H1 (cell line): ENCODE results near the gene NDST3. TPM values are rescaled to one million over a fixed set of nuclear protein-coding genes. Genes with fewer than 3 reads are reported as not detected.
"Not testable (repeated sequence)": the region's sequence is repeated elsewhere in the genome, so short reads cannot be mapped to it uniquely, and the experiment has no call there.

Experiments
- CTCF ChIA-PET: fragments of 300-600 bp; sonication (Branson Sonifier 250); formaldehyde crosslinking; loops from one replicate; lab custom pipeline; 2021; ENCODE audit not compliant: partially characterized antibody; lab: Charles Lee
- POLR2A ChIA-PET: fragments of 300-600 bp; sonication (Branson Sonifier 250); formaldehyde crosslinking; loops from one replicate; lab custom pipeline; 2021; ENCODE audit warnings: inconsistent platforms; ENCODE audit not compliant: partially characterized antibody; lab: Charles Lee
- DNase-seq, 2 experiments: peaks; one replicate each; pipeline versions ENCODE4 v3.0.0 to v3.0.0-alpha.2; 2010 to 2022; ENCODE audit warnings: low spot score in 2 of 2, low read depth in 1 of 2, mixed read lengths in 1 of 2
- FAIRE-seq: peaks from 2 replicates; lab custom pipeline; 2011; peaks lifted over from hg19 to GRCh38; lab: Jason Lieb, UNC
- H2AFZ ChIP-seq: 2 replicates; pipeline ENCODE4 v1.8.1; 2012; ENCODE audit warnings: low read length, inconsistent platforms
- H2AK5ac ChIP-seq: 2 replicates; pipeline ENCODE4 v1.6.1; 2013; ENCODE audit warnings: low read depth, low read length
- H2BK120ac ChIP-seq: replicated peaks from 2 replicates; pipeline ENCODE3; 2013; ENCODE audit warnings: low read depth, low read length, inconsistent platforms
- H2BK12ac ChIP-seq: 2 replicates; pipeline ENCODE4 v1.6.1; 2013; ENCODE audit warnings: low read depth, low read length
- H2BK15ac ChIP-seq: 2 replicates; pipeline ENCODE4 v1.6.1; 2013; ENCODE audit warnings: low read length
- H2BK20ac ChIP-seq: 2 replicates; pipeline ENCODE4 v1.6.1; 2013; ENCODE audit warnings: low read length
- H2BK5ac ChIP-seq: 2 replicates; pipeline ENCODE4 v1.6.1; 2013; ENCODE audit warnings: low read depth, low read length
- H3K14ac ChIP-seq: 2 replicates; pipeline ENCODE4 v1.6.1; 2013; ENCODE audit warnings: inconsistent platforms; ENCODE audit not compliant: insufficient read length
- H3K18ac ChIP-seq: 2 replicates; pipeline ENCODE4 v1.6.1; 2013; ENCODE audit warnings: low read length; ENCODE audit errors: extremely low read depth
- H3K23ac ChIP-seq: 2 replicates; pipeline ENCODE4 v1.6.1; 2013; ENCODE audit warnings: inconsistent platforms; ENCODE audit not compliant: insufficient read length
- H3K23me2 ChIP-seq: 2 replicates; pipeline ENCODE4 v1.6.1; 2013; ENCODE audit warnings: low read depth, low read length
- H3K27ac ChIP-seq: 2 replicates; pipeline ENCODE4 v1.6.1; 2011; ENCODE audit warnings: low read depth, low read length, inconsistent platforms
- H3K27me3 ChIP-seq, 4 experiments: replicated peaks in 1 of 4; 1 replicate in 1 of 4; 2 replicates in 3 of 4; pipeline versions ENCODE4 v1.6.1 to v1.8.1; 2011 to 2013; ENCODE audit warnings: low read length in 3 of 4, mild to moderate bottlenecking in 3 of 4, inconsistent platforms in 2 of 4, mixed read lengths in 2 of 4, moderate library complexity in 1 of 4; ENCODE audit not compliant: control insufficient read depth in 3 of 4, insufficient read depth in 3 of 4; ENCODE audit errors: extremely low read depth in 1 of 4
- H3K36me3 ChIP-seq, 4 experiments: 2 replicates each; pipeline versions ENCODE4 v1.6.1 to v1.8.1; 2011 to 2013; ENCODE audit warnings: mild to moderate bottlenecking in 4 of 4, low read length in 3 of 4, moderate library complexity in 2 of 4, control low read depth in 1 of 4, inconsistent platforms in 1 of 4; ENCODE audit not compliant: insufficient read depth in 4 of 4, control insufficient read depth in 2 of 4
- H3K4ac ChIP-seq: replicated peaks from 2 replicates; pipeline ENCODE3; 2013; ENCODE audit warnings: low read length, low read depth, mixed read lengths, inconsistent platforms; ENCODE audit not compliant: insufficient read length
- H3K4me1 ChIP-seq, 4 experiments: replicated peaks in 1 of 4; 1 replicate in 1 of 4; 2 replicates in 3 of 4; pipeline versions ENCODE4 v1.6.1 to v1.8.1; 2011 to 2013; ENCODE audit warnings: low read length in 3 of 4, inconsistent platforms in 2 of 4, mixed read lengths in 1 of 4; ENCODE audit not compliant: insufficient read depth in 4 of 4, control insufficient read depth in 3 of 4
- H3K4me2 ChIP-seq, 2 experiments: 2 replicates each; pipeline versions ENCODE4 v1.6.1 to v1.8.1; 2011 to 2013; ENCODE audit warnings: low read depth in 2 of 2, low read length in 2 of 2, control low read depth in 1 of 2, inconsistent platforms in 1 of 2, mild to moderate bottlenecking in 1 of 2; ENCODE audit not compliant: insufficient read depth in 1 of 2
- H3K4me3 ChIP-seq, 4 experiments: fragments of 200-600, 300-600 bp in 1 of 4; sonication (generic), shearing (Covaris generic), sonication (Bioruptor Twin) in 1 of 4; 2 replicates each; pipeline versions ENCODE4 v1.5.1 to v1.8.1; 2011 to 2016; ENCODE audit warnings: low read length in 4 of 4, low read depth in 3 of 4, control low read depth in 2 of 4, inconsistent platforms in 2 of 4, mild to moderate bottlenecking in 2 of 4, mixed read lengths in 1 of 4, moderate library complexity in 1 of 4; ENCODE audit not compliant: insufficient read depth in 2 of 4; ENCODE audit errors: extremely low read depth in 1 of 4
- H3K56ac ChIP-seq: replicated peaks from 2 replicates; pipeline ENCODE3; 2013; ENCODE audit warnings: low read depth, mild to moderate bottlenecking, mixed read lengths, low read length, inconsistent platforms; ENCODE audit not compliant: insufficient read length
- H3K79me1 ChIP-seq: 2 replicates; pipeline ENCODE4 v1.6.1; 2013; ENCODE audit warnings: low read depth, low read length, control low read depth
- H3K79me2 ChIP-seq, 2 experiments: 2 replicates each; pipeline versions ENCODE4 v1.6.1 to v1.8.1; 2012 to 2013; ENCODE audit warnings: low read length in 2 of 2, mild to moderate bottlenecking in 2 of 2, inconsistent platforms in 1 of 2; ENCODE audit not compliant: insufficient read depth in 2 of 2, control insufficient read depth in 1 of 2
- H3K9ac ChIP-seq, 4 experiments: replicated peaks in 1 of 4; 1 replicate in 1 of 4; 2 replicates in 3 of 4; pipeline versions ENCODE4 v1.6.1 to v1.8.1; 2011 to 2013; ENCODE audit warnings: low read depth in 3 of 4, low read length in 3 of 4, control low read depth in 2 of 4, mild to moderate bottlenecking in 2 of 4, moderate library complexity in 2 of 4, inconsistent platforms in 1 of 4; ENCODE audit errors: extremely low read depth in 1 of 4
- H3K9me3 ChIP-seq, 2 experiments: 2 replicates each; pipeline versions ENCODE4 v1.6.1 to v1.8.1; 2012 to 2013; ENCODE audit warnings: mild to moderate bottlenecking in 2 of 2, moderate library complexity in 2 of 2, control low read depth in 1 of 2, inconsistent platforms in 1 of 2, low read depth in 1 of 2, low read length in 1 of 2, mixed read lengths in 1 of 2; ENCODE audit not compliant: insufficient read depth in 2 of 2
- H4K20me1 ChIP-seq, 2 experiments: replicated peaks in 1 of 2; 2 replicates each; pipeline versions ENCODE3 to v1.8.1; 2011 to 2013; ENCODE audit warnings: inconsistent platforms in 2 of 2, low read length in 2 of 2, mild to moderate bottlenecking in 1 of 2; ENCODE audit not compliant: insufficient read depth in 2 of 2, control insufficient read depth in 1 of 2
- H4K5ac ChIP-seq: 2 replicates; pipeline ENCODE4 v1.6.1; 2013; ENCODE audit warnings: low read length, low read depth, mixed read lengths, inconsistent platforms; ENCODE audit not compliant: insufficient read length
- H4K8ac ChIP-seq: 2 replicates; pipeline ENCODE4 v1.8.0; 2013; ENCODE audit warnings: mild to moderate bottlenecking, moderate library complexity, low read length, inconsistent platforms; ENCODE audit not compliant: insufficient read depth; ENCODE audit errors: extremely low read depth
- H4K91ac ChIP-seq: replicated peaks from 2 replicates; pipeline ENCODE3; 2013; ENCODE audit warnings: low read length, mixed read lengths, inconsistent platforms; ENCODE audit not compliant: insufficient read length
- WGBS, 2 experiments: shearing (Covaris generic) in 1 of 2; methylation state at CpG; one replicate each; pipeline versions ENCODE4 v1.1.6 to v1.1.7; 2013 to 2015; ENCODE audit warnings: low lambda C conversion rate in 2 of 2, mixed read lengths in 2 of 2, inconsistent platforms in 1 of 2, low coverage in 1 of 2, missing lambda C conversion rate in 1 of 2; ENCODE audit not compliant: insufficient replicate concordance in 2 of 2, insufficient coverage in 1 of 2, insufficient read length in 1 of 2; ENCODE audit errors: extremely low coverage in 1 of 2, missing lambda C conversion rate in 1 of 2; 5-methylcytosine and 5-hydroxymethylcytosine counted together
- polyA plus RNA-seq, 7 experiments: library from polyadenylated mRNA; depleted of rRNA in 3 of 7; stranded (reverse) in 5 of 7; unstranded in 2 of 7; fragments of >200 nt in 5 of 7; fragments of 200-250 nt in 2 of 7; gene quantifications; 1 replicate in 5 of 7; 2 replicates in 1 of 7; 4 replicates in 1 of 7; pipeline versions ENCODE4 v1.2.1 to v1.2.3, GENCODE V29; 2011 to 2013; ENCODE audit warnings: missing spikeins in 2 of 7, mixed read lengths in 2 of 7
- total RNA-seq: library from RNA; stranded (reverse); fragmentation: NEBNext Ultra II Directional; extraction: Animal tissue kit (Norgen Biotek cat#: 25700); gene quantifications from 2 replicates; pipeline ENCODE4 v1.2.1, GENCODE V29; 2021

The NDST3 gene
- total and polyA plus RNA-seq, 2 of the 8 experiments (the other 6 are each of a cell fraction or from before 2014, with no cell fraction given): 0.35 to 0.60 TPM

DNA sequence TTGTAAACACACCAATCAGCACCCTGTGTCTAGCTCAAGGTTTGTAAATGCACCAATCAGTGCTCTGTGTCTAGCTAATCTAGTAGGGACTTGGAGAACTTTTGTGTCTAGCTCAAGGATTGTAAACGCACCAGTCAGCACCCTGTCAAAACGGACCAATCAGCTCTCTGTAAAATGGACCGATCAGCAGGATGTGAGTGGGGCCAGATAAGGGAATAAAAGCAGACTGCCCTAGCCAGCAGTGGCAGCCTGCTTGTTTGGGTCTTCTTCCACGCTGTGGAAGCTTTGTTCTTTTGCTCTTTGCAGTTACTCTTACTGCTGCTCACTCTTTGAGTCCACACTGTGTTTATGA is 231.8 kb downstream of the NDST3 start:
- FAIRE-seq, H3K36me3 ChIP-seq, H2AK5ac ChIP-seq, H3K14ac ChIP-seq, H2BK15ac ChIP-seq, H3K4me1 ChIP-seq, H3K56ac ChIP-seq, H3K79me1 ChIP-seq, H4K91ac ChIP-seq, H3K23ac ChIP-seq, H3K27ac ChIP-seq, H4K8ac ChIP-seq, H2BK12ac ChIP-seq, H3K79me2 ChIP-seq, H3K4ac ChIP-seq, H3K9me3 ChIP-seq, H3K27me3 ChIP-seq, H2BK20ac ChIP-seq, H2AFZ ChIP-seq, H2BK5ac ChIP-seq, H2BK120ac ChIP-seq, H3K4me3 ChIP-seq, H4K20me1 ChIP-seq, H3K23me2 ChIP-seq, DNase-seq, H3K9ac ChIP-seq, H3K18ac ChIP-seq, H4K5ac ChIP-seq: not testable (repeated sequence)
- POLR2A ChIA-PET: interaction anchor here (0.6 to 1.5 kb wide), 4 partner anchors 12 to 434 kb away, joined by 3 to 6 read pairs (median 4); no protein-coding TSS in a partner anchor
- H3K4me2 ChIP-seq: 0 out of 4 replicates have a peak overlapping the region, but pooled peaks of 1 of the 2 experiments have one; percentile 51
- WGBS, 2 experiments: 91% methylated on average over 4 of the region's 4 CpGs; no CpG with 5 or more reads in 1 of the 2 experiments
- CTCF ChIA-PET: interaction anchor here (0.7 to 1.4 kb wide), 4 partner anchors 8 to 1132 kb away, joined by 3 read pairs; no protein-coding TSS in a partner anchor
